Spleen (tissue), 7 donors: ENCODE results near the gene GLDN.

ENCODE experiments used
- POLR2A ChIP-seq, 3 donors: fragments of 450-650 bp; IDR thresholded peaks; one replicate each; pipeline ENCODE4 v1.5.1; 2017; ENCODE audit warnings: antibody characterized with exemption in 3 of 3, mild to moderate bottlenecking in 1 of 3
- POLR2AphosphoS5 ChIP-seq, 3 donors: sonication (generic); formaldehyde crosslinking; IDR thresholded peaks; one replicate each; pipeline ENCODE4 v1.5.1; 2017; ENCODE audit warnings: antibody characterized with exemption in 3 of 3
- TF ChIP-seq, protein P1 (sequence below), 11 experiments: fragments of 200-600 bp in 7 of 11; fragments of 450-650 bp in 4 of 11; sonication (generic) in 4 of 11; IDR thresholded peaks in 8 of 11; conservative IDR thresholded peaks in 3 of 11; 1 replicate in 7 of 11; 2 replicates in 4 of 11; pipeline versions ENCODE4 v1.4.0 to v1.8.0; 2016 to 2021; ENCODE audit warnings: antibody characterized with exemption in 11 of 11, inconsistent platforms in 4 of 11, mild to moderate bottlenecking in 1 of 11
- donor health status: DM: no; HTN: no; CAD: no; lungs with moderate emphysema.
- donor health status: DM: no; HTN: no; CAD: no.
- donor health status: DM: no; HTN: no; CAD: no.

DNA sequence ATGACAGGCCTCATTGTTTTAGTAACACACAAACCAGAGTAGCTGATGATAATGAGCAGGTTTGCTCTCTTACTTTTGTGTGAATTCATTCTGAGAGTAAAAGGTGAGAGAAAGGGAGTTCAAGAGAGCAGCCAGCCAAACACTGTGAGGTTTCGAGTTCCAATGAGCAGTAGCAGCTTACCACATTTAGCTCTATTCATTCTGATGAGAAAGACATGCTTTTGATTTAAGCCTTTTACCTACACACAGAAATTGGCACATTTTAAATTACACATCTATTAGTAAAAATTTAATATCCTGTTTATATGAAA is 28.0 kb downstream of the GLDN start:
- TF ChIP-seq, protein P1, sequence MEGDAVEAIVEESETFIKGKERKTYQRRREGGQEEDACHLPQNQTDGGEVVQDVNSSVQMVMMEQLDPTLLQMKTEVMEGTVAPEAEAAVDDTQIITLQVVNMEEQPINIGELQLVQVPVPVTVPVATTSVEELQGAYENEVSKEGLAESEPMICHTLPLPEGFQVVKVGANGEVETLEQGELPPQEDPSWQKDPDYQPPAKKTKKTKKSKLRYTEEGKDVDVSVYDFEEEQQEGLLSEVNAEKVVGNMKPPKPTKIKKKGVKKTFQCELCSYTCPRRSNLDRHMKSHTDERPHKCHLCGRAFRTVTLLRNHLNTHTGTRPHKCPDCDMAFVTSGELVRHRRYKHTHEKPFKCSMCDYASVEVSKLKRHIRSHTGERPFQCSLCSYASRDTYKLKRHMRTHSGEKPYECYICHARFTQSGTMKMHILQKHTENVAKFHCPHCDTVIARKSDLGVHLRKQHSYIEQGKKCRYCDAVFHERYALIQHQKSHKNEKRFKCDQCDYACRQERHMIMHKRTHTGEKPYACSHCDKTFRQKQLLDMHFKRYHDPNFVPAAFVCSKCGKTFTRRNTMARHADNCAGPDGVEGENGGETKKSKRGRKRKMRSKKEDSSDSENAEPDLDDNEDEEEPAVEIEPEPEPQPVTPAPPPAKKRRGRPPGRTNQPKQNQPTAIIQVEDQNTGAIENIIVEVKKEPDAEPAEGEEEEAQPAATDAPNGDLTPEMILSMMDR (IDR thresholded peaks at IDR 0.05 in 8 of 11, conservative IDR thresholded peaks at IDR 0.05 in 3 of 11), result no peak
- TF ChIP-seq POLR2A (IDR thresholded peaks at IDR 0.05), result no peak
- no peak for TF ChIP-seq POLR2AphosphoS5 (IDR thresholded peaks at IDR 0.05)
